DND-41 (cell line): Measurements from ENCODE around the gene JOSD2.

ENCODE experiments used
- ATAC-seq: fragments of 200-7000 bp; cut with Tn5 transposase; 3 replicates; pipeline ENCODE4 v1.9.1; 2021; ENCODE audit warnings: low read depth; ENCODE audit not compliant: insufficient read depth
- DNase-seq: peaks from one replicate; pipeline ENCODE4 v3.0.0-alpha.2; 2020
- H2AFZ ChIP-seq: 2 replicates; pipeline ENCODE4 v1.6.0; 2012; ENCODE audit warnings: low read depth, low read length
- H3K27ac ChIP-seq: 2 replicates; pipeline ENCODE4 v1.5.1; 2012; ENCODE audit warnings: low read length, inconsistent platforms
- H3K27me3 ChIP-seq: fragments of 200-600 bp; sonication (generic); 2 replicates; pipeline ENCODE4 v1.6.0; 2012; ENCODE audit warnings: low read length, mild to moderate bottlenecking, inconsistent platforms; ENCODE audit not compliant: insufficient read depth, poor library complexity
- H3K36me3 ChIP-seq: 2 replicates; pipeline ENCODE4 v1.5.1; 2012; ENCODE audit warnings: low read length, inconsistent platforms; ENCODE audit not compliant: insufficient read depth
- H3K4me1 ChIP-seq: 2 replicates; pipeline ENCODE4 v1.5.1; 2012; ENCODE audit warnings: mild to moderate bottlenecking, low read length; ENCODE audit not compliant: insufficient read depth
- H3K4me2 ChIP-seq: 2 replicates; pipeline ENCODE4 v1.6.0; 2012; ENCODE audit warnings: mild to moderate bottlenecking, moderate library complexity, low read length, inconsistent platforms; ENCODE audit not compliant: insufficient read depth
- H3K4me3 ChIP-seq, 2 experiments: fragments of 200-600 bp in 1 of 2; shearing (Covaris generic) in 1 of 2; 2 replicates each; pipeline ENCODE4 v1.5.1; 2012 to 2016; ENCODE audit warnings: inconsistent platforms in 2 of 2, low read length in 2 of 2, mild to moderate bottlenecking in 2 of 2, low read depth in 1 of 2, moderate library complexity in 1 of 2
- H3K79me2 ChIP-seq: 2 replicates; pipeline ENCODE4 v1.6.0; 2012; ENCODE audit warnings: low read length, inconsistent platforms; ENCODE audit not compliant: insufficient read depth
- H3K9ac ChIP-seq: 2 replicates; pipeline ENCODE4 v1.6.0; 2012; ENCODE audit warnings: low read depth, mild to moderate bottlenecking, inconsistent platforms, low read length, moderate library complexity
- H3K9me3 ChIP-seq: 2 replicates; pipeline ENCODE4 v1.5.1; 2012; ENCODE audit warnings: low read length, moderate library complexity, mild to moderate bottlenecking, inconsistent platforms; ENCODE audit not compliant: insufficient read depth, severe bottlenecking
- H4K20me1 ChIP-seq: 2 replicates; pipeline ENCODE4 v1.6.0; 2012; ENCODE audit warnings: low read length; ENCODE audit not compliant: insufficient read depth
- EZH2 ChIP-seq: IDR thresholded peaks from 3 replicates; pipeline ENCODE4 v1.6.1; 2012; ENCODE audit warnings: borderline replicate concordance, low read depth, mild to moderate bottlenecking, moderate library complexity, low read length, inconsistent platforms; ENCODE audit not compliant: severe bottlenecking
- TF ChIP-seq, protein P1 (sequence below): IDR thresholded peaks from 2 replicates; pipeline ENCODE4 v1.5.1; 2012; ENCODE audit warnings: borderline replicate concordance, low read length, moderate library complexity, mild to moderate bottlenecking; ENCODE audit not compliant: poor library complexity, severe bottlenecking; ENCODE audit errors: extremely low read depth

The JOSD2 gene

DNA sequence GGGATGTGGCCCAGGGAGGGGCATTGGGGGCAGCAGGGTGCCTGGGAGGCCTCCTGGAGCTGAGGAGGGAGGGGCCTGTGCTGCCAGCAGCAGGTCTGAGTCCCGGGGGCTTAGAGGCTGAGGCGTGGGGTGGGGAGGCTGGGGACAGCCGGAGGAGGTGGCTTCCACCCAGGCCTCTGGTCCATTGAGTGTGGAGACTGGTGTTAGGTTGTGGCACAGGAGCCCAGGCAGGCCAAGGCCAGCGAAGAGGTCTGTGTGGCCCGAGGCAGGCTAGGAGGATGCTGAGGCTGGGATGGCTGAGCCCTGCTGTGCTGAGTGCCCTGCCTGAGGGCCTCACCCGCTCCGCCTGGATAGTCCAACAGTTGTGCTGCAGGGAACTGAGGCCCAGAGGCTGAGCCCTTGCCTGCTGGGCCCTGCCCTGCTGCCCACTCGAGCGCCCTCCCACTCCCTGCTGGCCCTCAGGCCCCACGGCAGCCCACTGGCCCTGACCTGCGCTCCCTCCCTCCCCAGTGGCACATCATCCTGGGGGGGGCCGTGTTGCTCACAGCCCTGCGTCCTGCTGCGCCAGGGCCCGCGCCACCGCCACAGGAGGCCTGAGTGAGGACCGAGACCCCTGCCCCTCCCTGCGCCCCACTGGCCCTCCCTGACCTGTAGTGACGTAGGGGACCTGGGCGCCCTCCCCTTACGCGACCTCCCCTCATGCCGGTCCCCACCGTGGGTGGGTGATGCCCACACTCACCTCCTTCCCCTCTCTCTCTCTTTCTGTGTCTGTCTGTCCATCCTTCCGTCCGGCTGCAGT is 29.4 kb downstream of the JOSD2 start:
- no peaks in the 10 kb centered on the region for H3K9me3 ChIP-seq
- H4K20me1 ChIP-seq, result no peaks in the 10 kb centered on the region
- no peak overlapping the region for H3K4me3 ChIP-seq
- H2AFZ ChIP-seq, result no peak overlapping the region
- no peaks in the 10 kb centered on the region for H3K27me3 ChIP-seq
- H3K4me2 ChIP-seq, result no peak overlapping the region
- ATAC-seq (no peak), DNase-seq (no peak)
- no peak overlapping the region for H3K9ac ChIP-seq
- H3K27ac ChIP-seq, result no peak overlapping the region
- TF ChIP-seq, protein P1, sequence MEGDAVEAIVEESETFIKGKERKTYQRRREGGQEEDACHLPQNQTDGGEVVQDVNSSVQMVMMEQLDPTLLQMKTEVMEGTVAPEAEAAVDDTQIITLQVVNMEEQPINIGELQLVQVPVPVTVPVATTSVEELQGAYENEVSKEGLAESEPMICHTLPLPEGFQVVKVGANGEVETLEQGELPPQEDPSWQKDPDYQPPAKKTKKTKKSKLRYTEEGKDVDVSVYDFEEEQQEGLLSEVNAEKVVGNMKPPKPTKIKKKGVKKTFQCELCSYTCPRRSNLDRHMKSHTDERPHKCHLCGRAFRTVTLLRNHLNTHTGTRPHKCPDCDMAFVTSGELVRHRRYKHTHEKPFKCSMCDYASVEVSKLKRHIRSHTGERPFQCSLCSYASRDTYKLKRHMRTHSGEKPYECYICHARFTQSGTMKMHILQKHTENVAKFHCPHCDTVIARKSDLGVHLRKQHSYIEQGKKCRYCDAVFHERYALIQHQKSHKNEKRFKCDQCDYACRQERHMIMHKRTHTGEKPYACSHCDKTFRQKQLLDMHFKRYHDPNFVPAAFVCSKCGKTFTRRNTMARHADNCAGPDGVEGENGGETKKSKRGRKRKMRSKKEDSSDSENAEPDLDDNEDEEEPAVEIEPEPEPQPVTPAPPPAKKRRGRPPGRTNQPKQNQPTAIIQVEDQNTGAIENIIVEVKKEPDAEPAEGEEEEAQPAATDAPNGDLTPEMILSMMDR, result no peak
- no peak for TF ChIP-seq EZH2
- H3K36me3 ChIP-seq, result peaks cover 4% of the 10 kb centered on the region; the same call in 1 of the 2 replicates
- peaks cover 8% of the 10 kb centered on the region for H3K4me1 ChIP-seq
- peaks cover 10% of the 10 kb centered on the region; the same call in 1 of the 2 replicates for H3K79me2 ChIP-seq

DNA sequence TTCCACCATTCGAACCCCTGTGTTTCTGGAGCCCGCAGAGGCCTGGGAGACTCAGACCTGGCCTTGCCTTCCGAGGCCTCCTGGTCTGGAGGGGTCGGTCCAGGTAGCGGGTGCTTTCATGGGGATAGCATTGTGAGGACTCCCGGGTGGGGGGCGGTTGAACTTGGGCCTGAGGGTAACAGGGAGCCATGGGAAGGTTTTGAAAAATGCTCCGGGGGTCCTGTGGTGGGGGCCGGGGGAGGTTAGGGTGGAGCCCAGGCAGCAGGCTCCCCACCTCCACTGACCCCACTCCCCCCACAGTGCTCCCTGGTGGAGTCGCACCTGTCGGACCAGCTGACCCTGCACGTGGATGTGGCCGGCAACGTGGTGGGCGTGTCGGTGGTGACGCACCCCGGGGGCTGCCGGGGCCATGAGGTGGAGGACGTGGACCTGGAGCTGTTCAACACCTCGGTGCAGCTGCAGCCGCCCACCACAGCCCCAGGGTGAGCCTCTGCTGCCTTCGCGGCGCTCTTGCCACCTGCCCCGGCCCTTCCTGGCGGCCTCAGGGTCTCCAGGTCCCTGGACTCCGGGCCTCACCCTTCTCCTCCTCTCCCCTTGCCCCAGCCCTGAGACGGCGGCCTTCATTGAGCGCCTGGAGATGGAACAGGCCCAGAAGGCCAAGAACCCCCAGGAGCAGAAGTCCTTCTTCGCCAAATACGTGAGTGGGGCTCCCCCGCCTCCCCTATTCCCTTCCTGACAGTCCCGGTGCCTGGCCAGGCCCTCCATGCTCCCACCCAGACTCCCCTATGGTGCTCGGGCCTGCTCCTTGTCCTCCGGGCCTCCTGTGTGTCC is 30.5 kb downstream of the JOSD2 start:
- ATAC-seq (no peak), DNase-seq (no peak)
- H2AFZ ChIP-seq, result no peak overlapping the region
- H3K4me1 ChIP-seq, result peaks cover 14% of the 10 kb centered on the region
- H3K9me3 ChIP-seq, result no peaks in the 10 kb centered on the region
- H4K20me1 ChIP-seq, result no peaks in the 10 kb centered on the region
- no peaks in the 10 kb centered on the region for H3K27me3 ChIP-seq
- no peak overlapping the region for H3K9ac ChIP-seq
- no peak overlapping the region for H3K27ac ChIP-seq
- H3K4me2 ChIP-seq, result no peak overlapping the region
- H3K36me3 ChIP-seq, result peaks cover 4% of the 10 kb centered on the region; the same call in 1 of the 2 replicates
- H3K4me3 ChIP-seq, result no peak overlapping the region
- H3K79me2 ChIP-seq, result peaks cover 10% of the 10 kb centered on the region; the same call in 1 of the 2 replicates
- TF ChIP-seq, protein P1, result no peak
- TF ChIP-seq EZH2, result no peak

DNA sequence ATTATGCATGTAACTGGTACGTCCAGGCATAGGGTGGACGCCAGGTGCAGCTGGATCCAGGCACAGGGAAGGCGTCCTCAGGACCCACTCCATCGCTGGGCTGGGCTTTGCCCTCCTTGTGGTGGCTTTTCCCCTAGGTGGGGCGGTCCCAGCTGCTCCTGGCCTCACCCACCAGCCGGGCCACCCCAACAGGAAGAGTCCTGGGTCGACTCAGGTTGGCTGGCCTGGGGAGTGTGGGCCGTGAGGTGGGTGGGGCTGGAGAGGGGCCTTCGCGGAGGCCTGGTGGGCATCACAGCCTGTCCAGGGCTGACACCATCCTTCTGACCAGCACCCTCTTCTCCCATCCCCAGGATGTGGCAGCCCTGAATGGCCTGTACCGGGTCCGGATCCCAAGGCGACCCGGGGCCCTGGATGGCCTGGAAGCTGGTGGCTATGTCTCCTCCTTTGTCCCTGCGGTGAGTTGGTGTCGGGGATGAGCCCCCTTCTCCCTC is 31.2 kb downstream of the JOSD2 start:
- H3K36me3 ChIP-seq, result peaks cover 4% of the 10 kb centered on the region; the same call in 1 of the 2 replicates

More for the DNA sequence above, 31.2 kb downstream of the JOSD2 start:
- H3K4me3 ChIP-seq, result no peak overlapping the region
- ATAC-seq, result no peak
- no peak overlapping the region for H3K9ac ChIP-seq
- no peak for DNase-seq
- H3K4me2 ChIP-seq, result no peak overlapping the region
- peaks cover 10% of the 10 kb centered on the region; the same call in 1 of the 2 replicates for H3K79me2 ChIP-seq
- H4K20me1 ChIP-seq, result no peaks in the 10 kb centered on the region
- no peak overlapping the region for H3K27ac ChIP-seq
- no peak overlapping the region for H2AFZ ChIP-seq
- no peak for TF ChIP-seq EZH2
- TF ChIP-seq, protein P1, result no peak
- no peaks in the 10 kb centered on the region for H3K27me3 ChIP-seq
- peaks cover 14% of the 10 kb centered on the region for H3K4me1 ChIP-seq
- no peaks in the 10 kb centered on the region for H3K9me3 ChIP-seq
